A172 (cell line): ENCODE data around the gene BRD1. TPM values are rescaled to one million over a fixed set of nuclear protein-coding genes. Genes with fewer than 3 reads are reported as not detected.
"Not testable (repeated sequence)": the region's sequence is repeated elsewhere in the genome, so short reads cannot be mapped to it uniquely, and the experiment has no call there.

Experiments
- DNase-seq: peaks from one replicate; pipeline ENCODE4 v3.0.0-alpha.2; 2015; ENCODE audit warnings: low spot score
- total RNA-seq: library from RNA; depleted of rRNA; stranded (reverse); fragments of >200 nt; shearing (Covaris generic); gene quantifications from 2 replicates; pipeline ENCODE4 v1.2.3, GENCODE V29; 2014

Gene BRD1
- total RNA-seq, 1 experiment from 2014 or later, result 8.0 TPM

DNA sequence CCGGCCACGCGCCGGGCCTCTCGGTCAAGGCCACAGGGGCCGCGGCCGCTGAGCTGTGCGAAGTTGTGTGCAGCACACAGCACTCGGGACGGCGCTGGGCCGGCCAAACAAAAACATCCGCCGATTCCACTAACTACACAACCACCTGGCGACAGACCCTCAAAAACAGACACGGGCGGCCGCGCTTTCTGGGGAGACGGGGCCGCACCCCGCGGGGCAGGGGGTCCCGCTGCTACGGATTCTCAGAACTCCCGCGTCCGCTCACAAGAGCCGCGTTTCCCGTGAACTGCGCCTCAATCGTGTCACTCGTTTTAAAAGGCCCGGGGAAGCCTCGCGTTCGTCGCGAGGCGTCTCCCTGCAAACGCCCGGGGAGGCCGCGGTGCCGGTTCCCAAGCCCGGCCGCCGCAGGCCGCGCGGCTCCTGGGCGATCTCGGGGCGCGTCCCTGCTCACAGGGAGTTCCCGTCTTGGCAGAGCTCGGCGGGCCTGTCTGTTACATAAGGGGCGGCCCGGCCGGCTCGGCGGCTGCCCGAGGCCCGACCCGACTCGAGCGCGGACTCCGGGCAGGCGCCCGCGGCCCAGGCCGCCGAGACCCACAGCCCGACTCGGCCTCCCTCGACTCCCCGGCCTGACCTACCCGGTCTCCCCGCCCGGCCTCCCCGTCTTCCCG lies 936 bp downstream of the BRD1 start:
- no peak for DNase-seq

DNA sequence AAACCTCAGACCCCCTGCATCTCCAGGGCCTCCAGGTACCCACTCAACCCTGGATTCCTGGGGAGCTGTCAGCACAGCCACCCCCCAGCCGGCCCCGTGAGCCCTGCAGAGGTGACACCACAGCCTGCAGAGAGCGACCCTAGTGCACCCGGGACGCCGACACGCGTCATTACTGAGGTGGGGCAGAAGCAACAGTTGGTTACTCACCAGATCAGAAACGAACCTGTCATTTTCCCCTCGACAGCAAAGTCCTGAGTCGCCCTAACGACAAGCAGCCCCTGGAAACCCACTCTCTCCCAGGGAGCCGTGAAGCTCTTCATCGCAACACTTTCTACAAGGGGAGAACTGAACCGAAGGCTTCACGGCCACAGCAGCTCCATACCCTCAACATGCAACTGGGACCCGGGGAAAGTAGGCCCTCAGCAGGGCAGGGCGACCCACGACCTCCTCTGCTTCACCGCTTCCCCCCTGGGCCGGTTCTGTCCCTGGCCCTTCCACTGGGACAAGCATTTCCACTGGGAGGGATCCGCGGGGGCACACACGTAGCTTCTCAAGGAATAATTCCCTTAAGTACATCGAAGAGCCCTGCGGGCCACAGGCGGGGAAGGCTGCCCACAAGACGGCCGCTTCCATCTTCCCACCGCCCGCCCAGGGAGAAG lies 1.6 kb downstream of the BRD1 start:
- DNase-seq, result no peak

- no peak for DNase-seq
Observed at GRCh38 chr22:49825436-49825835, 2.2 kb downstream of the BRD1 start.

DNA sequence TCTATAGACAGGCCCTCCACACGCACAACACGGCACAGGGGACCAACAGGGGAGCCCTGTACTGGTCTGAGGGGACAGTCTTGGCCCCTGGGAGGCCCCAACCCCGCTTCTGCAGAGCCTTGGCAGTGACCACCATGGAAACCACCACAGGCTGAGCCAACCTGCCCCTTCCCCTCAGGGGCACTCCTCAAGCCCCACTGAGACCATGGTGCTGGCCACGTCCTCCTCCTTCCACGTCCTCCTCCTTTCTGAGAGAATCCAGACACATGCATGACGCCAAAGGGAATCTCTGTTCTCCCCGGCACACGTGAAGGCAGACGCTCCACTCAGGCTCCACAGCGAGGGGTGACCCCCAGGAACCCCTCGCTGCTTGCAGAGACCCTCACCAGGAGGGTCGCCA lies 2.7 kb downstream of the BRD1 start:
- DNase-seq, result no peak

GRCh38 chr22:49824185-49824925 lies 3.3 kb downstream of the BRD1 start:
- no peak for DNase-seq

DNA sequence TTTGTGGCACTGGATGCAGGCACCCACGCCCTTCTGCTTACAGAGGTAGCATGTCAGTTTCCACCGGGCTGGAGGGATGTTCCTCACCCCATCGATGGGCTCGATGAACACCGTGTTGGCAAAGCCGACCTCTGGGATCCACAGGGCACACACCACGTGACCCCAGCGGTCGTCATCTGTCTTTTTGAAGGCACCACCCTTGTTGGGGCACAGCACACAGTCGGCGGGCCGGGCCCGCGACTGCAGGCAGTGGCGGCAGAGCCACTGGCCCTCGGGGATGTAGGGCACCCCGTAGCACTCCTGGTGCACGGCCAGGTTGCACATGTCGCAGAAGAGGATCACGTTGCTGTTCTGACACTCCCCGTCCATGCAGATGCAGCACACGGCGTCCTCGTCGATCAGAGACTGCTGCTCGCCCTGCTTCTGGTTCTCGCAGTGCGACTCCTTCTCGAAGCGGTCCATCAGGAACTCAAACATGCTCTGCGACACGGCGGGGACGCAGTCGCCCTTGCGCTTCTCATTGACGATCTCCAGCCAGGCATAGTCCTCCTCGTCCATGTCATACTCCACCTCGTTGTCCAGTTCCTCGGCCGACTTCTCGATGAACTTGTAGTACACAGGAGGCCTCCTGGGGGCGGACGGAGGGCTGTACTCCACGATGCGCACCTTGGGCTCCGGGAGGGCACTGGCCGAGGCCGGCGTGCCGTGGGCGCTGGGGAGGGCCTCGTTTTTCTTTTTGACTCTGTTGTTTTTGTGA lies 4.2 kb downstream of the BRD1 start:
- DNase-seq, result no peak

DNA sequence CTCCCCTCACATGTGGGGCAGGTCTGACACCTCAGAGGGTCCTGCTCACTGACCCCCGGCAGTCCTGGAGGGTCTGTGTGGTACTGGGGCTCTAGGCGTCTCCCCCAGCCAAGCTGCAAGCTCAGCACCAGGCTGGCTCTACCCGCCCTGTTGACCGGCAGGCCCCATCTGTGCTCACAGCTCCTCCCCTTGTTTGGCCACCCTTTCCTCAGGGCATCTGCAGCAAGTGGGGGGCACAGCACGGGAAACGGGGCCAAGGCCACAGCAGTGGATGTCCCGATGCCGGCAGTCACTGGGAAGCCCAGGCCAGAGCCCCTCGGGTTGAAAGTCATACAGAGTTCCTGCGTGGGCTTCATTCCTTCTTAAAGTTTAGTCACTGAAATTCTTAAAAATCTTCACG lies 5.9 kb downstream of the BRD1 start:
- DNase-seq, result not testable (repeated sequence)

DNA sequence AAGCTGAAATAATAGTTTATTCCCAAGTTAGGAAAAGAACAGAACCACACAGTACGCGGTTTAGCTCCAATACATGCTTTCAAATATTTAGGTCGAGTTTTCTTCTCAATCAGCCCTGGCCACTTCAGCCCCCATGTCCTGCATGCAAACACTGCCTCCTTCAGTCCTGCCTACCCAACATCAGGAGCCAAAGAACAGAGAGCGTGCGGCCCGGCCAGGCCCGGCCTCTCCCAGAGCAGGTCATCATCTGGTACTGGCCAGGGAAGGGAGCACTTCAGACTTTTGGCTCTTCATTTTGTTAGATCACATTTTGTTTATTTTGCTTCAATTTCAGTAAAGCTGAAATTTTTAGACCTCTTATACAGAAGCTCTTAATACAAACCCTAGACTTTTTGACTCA lies 6.7 kb downstream of the BRD1 start:
- DNase-seq, result no peak

DNA sequence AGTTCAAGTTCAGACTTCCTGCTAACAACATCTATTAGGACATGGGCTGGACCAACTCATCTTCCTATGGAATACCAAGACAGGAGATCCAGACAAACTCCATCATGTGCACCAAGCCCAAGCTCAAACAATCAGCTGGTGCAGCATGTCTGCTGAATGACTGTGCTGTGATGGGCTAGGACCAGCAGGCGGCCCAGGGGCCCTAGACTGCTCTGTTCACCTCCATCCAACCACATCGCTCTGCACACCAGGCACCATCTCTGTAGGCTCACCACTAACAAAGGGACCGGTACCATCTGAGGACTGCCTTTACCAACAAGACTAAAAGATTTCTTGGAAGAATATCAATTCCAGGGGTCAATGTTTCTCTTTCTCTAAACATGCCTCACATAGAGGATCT lies 10.3 kb downstream of the BRD1 start:
- no peak for DNase-seq

DNA sequence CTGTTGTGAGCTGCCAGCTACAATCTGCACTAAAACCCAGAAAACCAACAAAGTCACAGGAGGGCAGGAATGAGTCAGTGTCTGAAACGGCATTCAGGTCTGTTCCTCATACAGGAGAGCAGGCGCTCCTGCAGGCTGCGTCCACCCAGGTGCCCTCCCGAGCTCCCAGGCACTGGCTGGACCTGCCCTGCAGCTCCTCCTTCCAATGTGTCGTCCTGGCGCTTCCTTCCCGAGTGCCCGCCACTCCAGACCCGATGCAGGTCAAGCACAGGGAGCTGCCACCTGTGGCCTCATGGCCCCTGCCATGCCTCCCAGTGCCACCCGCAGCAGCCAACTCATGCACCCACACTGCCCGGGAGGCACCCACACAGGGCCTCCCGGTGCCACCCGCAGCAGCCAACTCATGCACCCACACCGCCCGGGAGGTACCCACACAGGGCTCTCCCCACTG lies 12.0 kb downstream of the BRD1 start:
- DNase-seq, result no peak

- DNase-seq, result no peak
Observed at GRCh38 chr22:49814856-49815255, 12.8 kb downstream of the BRD1 start.

- no peak for DNase-seq
Observed at GRCh38 chr22:49814164-49814686, 13.4 kb downstream of the BRD1 start.

- DNase-seq, result peak; percentile 26
Observed at GRCh38 chr22:49812838-49813237, 14.8 kb downstream of the BRD1 start.

- no peak for DNase-seq
Observed at GRCh38 chr22:49811020-49811791, 16.5 kb downstream of the BRD1 start.

DNA sequence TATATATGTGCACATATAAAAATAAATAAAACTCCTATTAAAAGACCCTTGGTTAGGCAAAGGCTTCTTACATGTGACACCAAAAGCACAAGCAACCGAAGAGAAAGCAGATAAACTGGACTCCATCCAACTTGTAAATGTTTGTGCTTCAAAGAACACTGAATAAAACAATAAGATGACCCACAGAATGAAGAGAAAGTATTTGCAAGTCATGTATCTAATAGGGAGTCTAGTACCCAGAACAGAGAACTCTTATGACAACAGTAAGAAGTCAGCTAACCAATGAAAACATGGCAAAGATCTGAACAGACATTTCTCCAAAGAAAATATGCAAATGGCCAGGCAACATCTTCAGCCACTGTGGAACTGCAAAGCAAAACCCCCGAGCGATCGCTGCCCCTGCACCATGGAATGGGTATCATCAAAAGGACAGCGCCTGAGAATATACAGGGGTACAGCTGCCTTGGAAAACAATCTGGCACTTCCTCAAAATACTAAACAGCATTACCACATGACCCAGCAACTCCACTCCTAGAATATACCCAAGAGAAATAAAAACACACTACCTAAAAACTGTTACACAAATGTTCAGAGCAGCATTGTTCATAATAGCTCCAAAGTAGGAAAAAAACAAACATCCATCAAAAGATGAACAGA lies 17.2 kb downstream of the BRD1 start:
- DNase-seq, result no peak

GRCh38 chr22:49807780-49808708 lies 19.6 kb downstream of the BRD1 start:
- DNase-seq, result no peak

DNA sequence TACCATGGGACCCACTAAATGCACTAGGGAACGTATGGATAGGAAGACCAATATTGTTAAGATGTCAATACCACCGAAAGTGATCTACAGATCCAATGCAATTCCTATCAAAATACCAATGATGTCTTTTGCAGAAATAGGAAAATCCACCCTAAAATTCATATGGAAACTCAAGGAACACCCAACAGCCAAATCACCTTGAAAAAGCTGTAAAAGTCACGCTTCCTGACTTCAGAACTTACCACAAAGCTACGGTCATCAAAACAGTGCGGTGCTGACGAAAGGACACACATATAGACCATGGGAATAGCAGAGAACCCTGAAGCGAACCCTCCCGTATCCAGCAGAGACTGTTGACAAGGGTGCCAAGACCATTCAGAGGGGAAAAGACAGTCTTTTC lies 20.5 kb downstream of the BRD1 start:
- no peak for DNase-seq

- DNase-seq, result no peak
Observed at GRCh38 chr22:49803737-49804375, 23.8 kb downstream of the BRD1 start.

- DNase-seq, result no peak
Observed at GRCh38 chr22:49803134-49803533, 24.5 kb downstream of the BRD1 start.
